GM21576 (cell line): ENCODE data around the gene KIAA1217.

Experiments used
- ATAC-seq: cut with Tn5 transposase; IDR thresholded peaks from one replicate; pipeline ENCODE4 v1.9.1; 2021; ENCODE audit warnings: mild to moderate bottlenecking, moderate library complexity; ENCODE audit not compliant: unreplicated experiment

KIAA1217 gene

DNA sequence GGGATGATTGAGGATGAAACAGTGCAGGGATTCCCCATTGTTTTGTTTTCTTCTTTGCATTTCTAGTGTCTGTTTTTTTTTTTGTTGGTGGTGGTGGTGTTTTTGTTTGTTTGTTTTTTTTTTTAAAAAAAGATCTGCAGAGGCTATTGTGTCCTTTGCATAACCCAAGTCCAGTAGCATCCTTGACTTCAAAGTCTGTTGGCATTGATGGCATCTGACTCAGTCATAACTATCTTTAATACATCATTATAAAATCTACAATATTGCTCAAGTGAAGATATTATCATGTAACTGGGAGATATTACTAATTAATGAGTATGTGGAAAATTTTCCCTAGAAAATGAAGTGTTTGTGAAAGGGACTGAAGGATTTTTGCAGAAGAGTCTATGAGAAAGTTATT lies 70.2 kb downstream of the KIAA1217 start:
- no peak for ATAC-seq

DNA sequence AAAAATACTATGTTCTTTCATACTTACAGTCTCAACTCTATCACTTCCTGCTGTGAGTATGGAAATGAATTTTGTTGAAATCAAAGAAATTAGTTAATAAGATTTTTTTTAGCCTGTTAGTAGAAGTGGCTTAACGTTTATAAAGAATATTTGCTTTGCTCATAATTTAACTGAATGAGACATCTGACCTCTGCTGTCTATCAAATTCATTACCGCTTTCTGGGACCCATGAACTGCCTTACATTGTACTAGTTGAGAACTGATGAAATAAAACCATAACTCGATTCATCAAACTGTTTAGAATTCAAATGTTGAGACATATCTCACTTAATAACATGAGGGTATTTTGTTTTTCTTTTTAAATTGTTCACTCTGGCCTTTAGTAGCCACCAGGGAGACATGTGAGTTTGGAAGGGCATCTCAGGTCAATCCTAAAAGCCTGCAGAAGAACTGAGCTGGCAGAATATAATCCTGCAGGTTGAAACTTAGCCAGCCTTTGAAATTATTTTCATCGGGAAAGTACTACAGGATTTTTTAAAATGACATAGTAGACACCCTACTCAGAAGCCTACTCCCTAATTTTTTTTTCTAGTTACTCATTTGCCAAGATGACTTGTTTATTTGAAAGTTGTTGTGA lies 78.7 kb downstream of the KIAA1217 start:
- ATAC-seq = no peak

DNA sequence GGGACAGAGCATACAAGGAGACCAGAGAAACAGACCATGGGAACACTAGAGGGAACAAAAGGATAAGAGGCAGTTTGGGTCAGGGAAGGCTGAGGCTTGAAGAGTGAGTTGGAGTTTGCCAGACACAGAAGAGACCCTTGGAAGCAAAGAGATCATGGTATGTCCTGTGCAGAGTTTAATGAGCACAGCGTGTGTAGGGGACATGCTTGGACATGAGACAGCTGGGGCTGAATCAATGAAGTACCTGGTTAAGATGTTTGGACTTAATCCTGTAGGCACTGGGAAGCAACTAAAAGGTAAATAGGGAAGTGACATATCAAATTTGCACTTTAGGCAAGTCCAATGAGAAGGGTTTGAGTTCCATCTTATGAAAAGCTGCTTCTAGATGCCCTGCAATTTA lies 79.6 kb downstream of the KIAA1217 start:
- no peak for ATAC-seq

DNA sequence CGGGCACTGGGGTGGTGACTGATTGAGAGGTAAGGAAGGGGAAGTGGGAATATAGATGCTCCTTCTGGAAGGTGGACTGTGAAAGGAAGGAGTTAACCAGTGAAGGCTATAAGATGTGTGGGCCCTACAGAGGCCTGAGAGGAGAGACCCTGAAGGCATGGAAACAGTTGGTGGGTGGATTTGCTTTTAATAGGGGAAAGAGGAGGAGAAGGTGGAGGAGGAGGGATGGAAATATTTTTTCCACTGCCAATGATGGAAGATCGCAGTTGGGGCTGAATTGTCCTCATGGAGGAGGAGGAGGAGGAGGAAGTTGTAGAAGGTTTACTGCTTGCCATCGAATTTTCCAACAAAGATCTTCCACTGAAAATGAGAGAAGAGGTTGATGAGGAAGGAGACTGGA lies 80.3 kb downstream of the KIAA1217 start:
- no peak for ATAC-seq

DNA sequence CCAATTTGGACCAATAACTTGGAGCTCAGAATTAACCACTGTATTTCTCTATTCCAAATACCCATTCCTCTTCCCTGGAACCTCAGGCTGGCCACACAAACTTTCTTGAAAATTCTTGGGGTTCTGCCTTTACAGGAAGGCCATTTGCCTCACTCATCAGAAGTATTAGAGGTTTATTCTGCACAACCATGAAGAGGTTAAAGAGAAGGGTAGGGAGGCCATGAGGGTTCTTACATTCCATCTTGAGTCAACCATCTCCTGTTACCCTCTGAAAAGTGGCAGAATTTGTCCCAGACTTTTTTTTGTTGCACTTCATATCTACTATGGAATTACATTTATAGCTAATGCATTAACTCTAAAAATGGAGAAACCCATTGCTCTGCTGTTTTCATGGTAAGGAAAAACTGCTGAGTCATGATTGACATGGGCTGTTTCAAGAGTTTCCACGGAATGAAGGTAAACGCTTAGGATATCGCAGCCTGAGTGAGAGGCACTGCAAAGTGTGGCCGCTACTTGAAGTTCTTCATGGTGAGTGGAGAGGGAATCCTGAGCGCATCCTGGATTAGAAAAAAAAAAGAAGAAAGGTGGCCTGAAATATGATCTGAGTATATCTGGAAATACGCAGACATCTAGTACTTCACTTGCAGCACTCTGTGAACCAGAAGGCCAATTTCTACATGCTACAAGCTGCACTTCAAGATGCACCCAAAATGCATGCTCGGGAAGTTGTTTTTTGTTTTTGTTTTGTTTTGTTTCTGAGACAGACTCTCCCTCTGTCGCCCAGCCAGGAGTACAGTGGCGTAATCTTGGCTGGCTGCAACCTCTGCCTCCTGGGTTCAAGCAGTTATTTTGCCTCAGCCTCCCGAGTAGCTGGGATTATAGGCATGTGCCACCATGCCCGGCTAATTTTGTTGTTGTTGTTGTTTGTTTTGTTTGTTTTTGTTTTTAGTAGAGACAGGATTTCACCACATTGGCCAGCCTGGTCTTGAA lies 83.7 kb downstream of the KIAA1217 start:
- no peak for ATAC-seq

DNA sequence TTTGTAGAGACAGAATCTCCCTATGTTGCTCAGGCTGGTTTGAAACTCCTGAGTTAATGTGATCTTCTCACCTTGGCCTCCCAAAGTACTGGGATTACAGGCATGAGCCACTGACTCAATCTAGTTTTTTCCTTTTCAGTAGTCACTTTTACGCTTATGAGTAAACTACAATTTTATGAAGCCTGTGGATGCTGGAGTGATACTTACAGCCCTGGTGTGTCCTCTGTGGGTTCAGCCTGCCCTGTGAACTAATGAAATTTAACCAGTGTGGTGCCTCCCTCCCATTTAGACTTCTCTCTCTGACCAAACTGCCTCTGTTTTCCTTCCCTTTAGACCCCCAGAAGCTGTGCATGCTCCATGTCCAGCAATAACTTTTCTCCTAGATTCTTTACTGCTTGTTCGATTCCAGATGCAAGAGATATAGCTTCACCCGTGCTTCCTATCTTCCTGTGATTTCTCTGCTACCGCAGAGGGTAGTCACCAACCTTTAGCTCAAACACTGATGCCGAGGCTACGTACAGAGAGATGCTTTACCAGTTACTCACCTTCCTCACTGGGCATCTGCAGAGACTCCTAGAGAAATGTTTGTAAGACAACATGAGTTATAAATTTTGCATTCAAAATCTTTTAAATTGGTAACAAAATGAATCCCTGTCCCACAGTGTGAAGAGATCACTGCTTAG lies 90.8 kb downstream of the KIAA1217 start:
- no peak for ATAC-seq

DNA sequence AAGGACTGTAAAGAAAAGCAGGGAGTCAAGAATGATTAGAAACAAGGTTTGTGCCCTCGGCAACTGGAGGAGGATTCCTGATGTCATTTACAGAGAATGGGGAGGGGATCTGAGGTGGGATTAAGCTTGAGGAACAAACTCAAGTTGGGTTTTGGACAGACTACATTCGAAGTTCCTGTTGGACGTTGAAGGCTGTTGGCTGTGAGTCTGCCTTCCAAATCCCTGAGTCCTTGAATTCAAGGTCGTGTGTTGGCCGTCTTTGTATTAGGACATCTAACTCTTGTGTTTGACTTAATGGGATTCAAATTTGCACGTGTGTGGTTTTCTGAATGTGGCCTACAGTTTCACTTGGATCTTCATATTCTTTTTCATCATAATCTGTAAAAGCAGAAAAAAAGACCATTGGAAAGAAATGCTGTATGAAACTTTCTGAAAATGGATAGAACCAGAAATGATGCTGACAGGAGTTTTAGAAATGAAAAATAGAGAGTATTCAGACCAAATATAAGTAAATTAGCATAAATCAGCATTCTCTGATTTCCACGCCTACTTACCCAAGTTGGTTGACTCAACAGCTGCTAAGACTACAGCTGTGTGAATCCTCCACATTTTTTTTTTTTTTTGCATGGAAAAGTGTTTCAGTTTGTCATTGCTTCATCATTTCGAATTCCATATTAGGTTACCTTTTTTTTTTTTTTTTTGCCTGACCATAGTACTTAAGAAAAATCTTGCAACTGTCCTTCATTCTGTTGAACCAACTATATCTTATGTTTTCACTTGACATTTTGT lies 94.8 kb downstream of the KIAA1217 start:
- ATAC-seq = no peak

DNA sequence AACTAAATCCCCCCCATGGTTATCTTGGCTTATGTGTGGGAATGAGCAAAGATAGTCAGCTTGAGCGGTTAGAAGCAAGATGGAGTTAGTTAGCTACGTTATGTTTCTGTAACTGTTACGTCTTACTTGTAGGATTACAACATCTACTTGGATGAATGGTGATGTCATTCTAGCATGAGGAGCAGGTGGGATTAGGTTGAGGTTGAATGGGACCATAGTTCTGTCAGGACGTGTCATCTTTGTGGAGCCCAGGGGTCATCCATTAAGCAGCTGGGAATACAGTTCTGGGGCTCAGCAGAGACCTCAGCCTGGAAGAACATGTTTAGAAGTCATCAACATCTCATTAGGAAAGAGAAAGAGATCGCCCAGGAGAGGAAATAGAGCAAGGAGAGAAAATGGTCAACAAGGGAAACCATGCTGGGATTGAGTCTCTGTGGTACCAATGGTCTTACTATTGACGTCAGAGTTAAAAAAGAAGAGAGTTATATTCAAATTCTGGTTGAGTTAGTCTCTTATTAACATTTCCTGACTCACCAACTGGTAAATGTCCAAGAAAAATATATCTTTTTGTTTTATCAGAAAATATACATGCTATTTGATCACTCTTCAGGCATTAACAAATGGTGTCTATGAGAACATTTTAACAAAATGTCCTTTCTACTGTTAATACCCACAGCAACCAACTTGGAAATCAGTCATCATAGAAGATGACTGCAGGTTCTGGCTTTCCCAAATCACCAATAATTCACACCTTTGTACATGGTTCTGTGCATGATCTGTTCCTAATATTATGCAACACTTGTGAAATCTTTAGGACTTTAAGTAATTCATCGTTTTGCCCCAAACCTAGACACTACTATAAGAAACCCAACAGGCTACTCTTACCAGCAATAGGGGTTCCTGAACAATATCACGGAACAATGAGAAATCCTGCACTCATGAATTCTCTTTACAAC lies 96.9 kb downstream of the KIAA1217 start:
- ATAC-seq = no peak

DNA sequence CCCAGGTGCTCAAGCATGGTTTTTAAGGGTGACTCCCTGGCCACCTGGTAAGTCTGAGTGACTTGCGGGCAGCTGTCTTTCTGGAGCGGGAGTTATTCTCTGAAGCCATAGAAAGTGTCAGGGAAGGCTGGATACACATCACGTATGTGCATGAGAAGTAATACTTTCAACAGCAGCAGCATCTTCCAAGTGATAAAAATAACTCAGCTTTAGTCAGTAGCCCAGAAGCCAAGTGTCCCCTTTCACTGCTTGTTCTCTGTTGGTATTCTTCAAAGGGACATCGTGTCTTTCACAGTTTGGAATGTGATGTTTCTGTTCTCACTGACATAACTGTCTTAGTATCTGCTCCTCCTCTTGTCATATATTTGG lies 97.6 kb downstream of the KIAA1217 start:
- no peak for ATAC-seq

DNA sequence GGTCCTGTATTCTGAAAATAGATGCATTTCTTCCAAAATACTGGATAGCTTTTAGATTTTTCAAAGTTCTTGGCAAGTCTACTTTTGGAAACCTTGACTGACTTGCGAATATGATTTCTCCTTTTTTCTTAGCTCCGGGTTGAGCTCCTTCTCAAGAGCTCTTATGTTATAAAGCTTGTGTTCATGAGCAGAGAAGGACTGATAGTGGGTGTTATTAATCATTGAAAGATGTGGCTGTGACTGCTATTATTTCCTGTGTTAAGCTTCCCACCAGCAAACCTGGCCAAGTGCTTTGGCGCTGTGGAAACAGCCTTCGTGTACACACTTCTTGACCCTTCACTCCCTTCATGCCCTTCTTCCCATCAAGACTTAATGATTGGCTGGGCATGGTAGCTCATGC lies 98.2 kb downstream of the KIAA1217 start:
- ATAC-seq = no peak

DNA sequence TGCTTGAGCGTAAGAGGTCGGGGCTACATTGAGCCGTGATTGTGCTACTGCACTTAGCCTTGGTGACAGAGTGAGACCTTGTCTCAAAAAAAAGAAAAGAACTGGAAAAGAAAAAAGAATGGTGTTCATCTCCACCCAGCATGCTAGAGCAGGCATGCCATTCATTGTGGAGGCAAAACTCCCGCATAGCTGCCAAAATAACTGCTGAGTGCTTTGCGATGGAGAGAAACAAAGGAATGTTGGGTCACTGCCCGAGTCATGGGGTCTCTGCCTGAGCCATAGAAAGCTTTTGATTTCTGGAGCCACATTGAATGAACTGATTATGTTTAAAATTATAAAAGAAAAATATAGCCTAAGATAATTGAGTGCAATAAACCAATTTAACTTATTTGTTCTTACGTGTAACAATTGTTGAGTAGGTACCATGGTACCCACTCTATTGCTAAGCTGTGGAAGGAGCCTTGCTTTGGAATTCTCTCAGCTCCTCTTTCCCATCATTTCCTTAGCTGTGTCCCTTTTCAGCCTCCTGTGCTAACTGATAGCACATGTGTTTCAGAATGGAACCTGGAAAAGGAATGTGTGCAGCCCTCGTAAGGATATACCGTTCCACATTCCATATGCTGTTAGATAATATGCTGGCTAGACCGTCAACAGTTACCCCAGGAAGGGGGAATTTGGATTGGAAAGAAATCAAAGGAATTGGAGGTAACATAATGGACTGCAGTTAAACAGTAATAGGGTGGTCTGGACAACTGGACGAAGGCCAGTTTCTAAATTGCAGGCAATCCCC lies 99.0 kb downstream of the KIAA1217 start:
- no peak for ATAC-seq

DNA sequence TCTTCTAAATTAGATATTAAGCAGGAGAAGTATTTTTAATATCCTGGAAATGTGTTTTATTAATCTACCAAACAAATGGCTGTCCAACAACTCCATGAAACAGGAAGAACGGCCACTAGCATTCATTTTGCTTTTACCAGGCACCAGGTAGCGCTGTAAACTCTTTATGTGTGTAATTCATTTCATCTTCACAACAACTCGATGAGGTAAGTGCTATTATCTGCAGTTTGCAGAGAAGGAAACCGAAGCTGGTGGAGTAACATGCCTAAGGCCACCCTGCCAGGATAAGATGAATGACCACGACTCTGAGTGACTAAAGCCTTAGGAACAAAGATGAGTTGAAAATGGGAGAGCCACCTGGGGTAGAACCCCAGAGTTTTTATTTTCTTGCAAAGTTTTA lies 101.2 kb downstream of the KIAA1217 start:
- ATAC-seq = no peak

DNA sequence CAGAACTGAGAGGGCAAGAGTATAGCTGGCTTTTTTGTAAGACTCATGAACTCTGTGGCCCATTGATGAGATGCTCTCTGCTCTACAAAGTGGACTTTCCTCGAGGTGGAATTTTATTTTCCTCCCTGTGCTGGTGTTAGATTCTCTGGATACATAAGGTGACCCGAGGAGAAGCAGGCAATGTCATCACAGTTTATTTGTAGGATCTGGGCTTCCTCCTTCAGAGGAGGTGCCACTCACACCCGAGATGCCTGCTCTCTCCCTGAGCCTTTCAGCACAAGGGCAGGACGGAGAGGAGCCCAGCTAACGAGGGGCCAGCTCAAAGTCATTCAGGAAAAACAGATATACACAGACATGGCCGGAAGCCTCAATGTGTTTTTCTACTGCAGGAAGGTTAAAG lies 103.0 kb downstream of the KIAA1217 start:
- no peak for ATAC-seq

DNA sequence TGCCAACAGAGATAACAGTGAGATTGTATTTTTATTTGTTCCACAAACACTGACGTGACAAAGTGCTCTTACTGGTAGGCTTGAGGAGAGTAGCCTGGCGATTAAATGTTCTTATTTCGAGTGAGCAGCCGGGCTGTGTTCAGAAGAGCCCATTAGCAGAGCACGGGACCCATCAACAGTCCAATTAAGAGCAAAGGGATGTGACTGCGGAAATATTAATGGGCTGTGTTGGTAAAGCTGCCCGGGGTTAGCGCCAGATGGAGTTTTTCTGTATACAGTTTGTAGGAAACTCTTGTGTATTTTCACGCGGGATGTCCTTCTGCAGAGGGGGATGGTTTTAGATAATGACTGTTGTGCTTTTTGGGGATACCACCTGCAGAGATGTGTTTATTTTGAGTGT lies 104.3 kb downstream of the KIAA1217 start:
- no peak for ATAC-seq

DNA sequence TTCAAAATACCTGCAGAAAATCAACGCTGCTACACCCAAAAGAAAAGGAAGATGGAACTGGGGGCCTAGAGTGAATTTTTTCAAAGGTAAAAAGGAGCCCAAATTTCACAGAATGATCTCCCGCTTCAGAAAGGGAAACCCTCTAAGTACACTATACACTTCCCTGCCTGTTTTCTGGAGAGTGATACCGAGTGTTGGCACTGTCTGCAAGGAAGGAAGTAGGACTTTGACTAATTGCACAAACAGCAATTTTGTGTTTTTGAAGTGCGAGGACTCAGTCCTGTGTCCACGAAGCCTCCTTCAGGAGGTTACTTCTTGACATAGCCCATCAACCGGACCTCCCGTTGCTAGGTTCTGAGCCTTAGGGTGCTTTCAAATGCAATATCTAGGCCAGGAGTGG lies 106.3 kb downstream of the KIAA1217 start:
- ATAC-seq = no peak

DNA sequence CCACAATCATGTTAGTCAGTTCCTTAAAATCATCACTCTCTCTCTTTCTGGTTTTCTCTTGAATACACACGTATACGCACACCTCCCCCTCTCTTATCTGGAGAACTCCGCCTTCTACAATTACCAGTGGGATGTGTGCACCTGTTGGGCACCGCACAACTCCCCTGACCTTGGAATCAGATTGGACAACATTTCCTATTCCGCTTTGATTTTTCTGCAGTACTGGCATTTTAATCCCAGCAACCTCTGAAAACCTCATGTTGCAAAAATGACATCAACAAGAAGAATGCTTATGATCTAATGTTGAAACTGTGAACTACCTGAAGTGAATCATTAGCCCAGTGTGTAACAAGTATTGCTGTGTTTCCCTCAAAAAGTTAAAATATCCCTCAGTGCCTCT lies 109.6 kb downstream of the KIAA1217 start:
- no peak for ATAC-seq

DNA sequence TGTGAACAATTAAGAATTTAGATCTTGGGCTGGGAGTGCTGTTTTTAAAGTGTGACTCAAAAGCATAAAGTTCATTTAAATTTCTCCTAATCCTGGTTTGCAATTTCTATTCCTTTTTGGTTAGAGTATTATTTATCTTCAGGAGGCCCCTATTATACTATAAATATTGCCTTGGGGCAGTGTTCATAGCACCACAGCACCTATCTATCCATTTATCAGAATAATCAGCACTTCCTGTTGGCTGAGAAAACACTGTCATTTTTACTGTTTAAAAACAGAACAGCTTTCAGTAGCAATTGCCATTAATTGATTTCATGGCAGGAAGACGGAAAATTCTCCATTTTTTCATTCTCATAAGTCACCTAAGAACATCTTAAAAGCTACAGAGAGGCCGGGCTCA lies 111.4 kb downstream of the KIAA1217 start:
- no peak for ATAC-seq

DNA sequence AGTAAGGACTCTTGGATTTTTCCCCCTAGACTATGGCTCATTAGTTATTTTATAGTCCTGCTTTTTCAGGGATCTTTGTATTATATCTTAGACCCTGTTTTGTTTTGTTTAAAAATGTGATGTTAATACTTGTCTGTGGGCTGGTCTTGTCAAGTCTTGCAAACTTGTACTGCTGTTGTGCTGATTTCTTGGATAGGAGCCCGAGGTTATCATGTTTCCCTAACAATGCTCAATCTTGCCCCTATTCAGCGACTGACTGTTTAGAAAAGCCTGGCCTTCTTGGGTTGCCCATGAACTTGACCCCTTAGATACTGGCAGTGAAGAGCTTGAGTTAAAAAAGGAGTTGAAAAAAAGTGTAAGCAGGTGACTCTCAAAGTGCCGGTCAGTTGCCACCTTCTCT lies 115.7 kb downstream of the KIAA1217 start:
- ATAC-seq = no peak

DNA sequence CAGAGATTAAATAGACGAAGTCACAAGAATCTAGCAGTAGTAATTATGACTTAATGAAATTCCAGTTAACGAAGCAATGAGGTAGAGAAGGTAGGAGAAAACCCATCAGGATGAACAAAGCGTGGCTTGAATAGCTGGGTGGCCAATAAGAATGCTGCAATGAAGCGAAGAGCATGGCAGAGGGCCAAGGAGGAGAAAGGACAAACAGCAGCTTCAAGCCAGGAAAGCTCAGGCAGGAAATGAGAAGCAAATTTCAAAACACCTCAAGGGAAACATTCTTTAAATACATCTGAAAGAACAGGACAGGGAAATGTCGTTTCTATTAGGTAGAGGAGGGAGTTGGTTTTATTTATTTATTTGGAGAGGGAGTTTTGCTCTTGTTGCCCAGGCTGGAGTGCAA lies 122.5 kb downstream of the KIAA1217 start:
- no peak for ATAC-seq
